ENCODE data around the gene PFDN1.

Gene PFDN1

DNA sequence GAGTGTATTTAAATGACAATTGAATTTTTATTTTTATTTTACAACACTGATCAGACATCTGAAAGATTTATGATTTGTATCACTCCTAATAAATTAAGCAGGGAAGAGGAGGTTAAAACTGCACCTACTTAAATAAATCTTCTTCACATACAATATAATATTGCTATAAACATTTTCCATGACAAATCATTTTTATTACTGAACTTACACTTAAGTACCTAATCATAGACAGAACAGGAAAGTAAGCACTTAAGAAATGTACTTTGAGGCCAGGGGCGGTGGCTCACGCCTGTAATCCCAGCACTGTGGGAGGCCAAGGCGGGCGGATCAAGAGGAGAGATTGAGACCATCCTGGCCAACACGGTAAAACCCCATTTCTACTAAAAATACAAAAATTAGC, 3.8 kb downstream of the PFDN1 start:
- DNase-seq (ENCODE audit: extremely low read depth in 1 of 2, low read depth in 1 of 2): no peak

DNA sequence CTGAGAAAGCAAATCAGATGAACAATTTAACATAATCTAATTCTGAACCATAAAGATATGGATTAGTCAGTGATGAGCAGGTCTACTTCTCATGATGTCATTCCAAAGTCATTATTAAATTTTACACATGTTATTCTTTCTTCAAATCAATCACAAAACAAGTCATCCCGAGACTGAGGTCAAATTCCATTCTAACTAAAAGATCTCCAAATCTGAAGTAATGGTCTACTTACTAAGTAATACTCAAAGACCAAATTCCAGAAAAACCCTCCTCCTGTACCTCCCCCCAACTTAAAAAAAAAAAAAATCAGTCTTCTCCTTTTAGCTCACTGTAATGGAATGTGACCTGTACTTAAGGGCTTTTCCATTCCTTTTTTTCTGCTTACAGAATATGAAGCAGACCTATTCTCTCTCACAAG, 4.7 kb downstream of the PFDN1 start:
- no peak for DNase-seq (ENCODE audit: extremely low read depth in 1 of 2, low read depth in 1 of 2)

DNA sequence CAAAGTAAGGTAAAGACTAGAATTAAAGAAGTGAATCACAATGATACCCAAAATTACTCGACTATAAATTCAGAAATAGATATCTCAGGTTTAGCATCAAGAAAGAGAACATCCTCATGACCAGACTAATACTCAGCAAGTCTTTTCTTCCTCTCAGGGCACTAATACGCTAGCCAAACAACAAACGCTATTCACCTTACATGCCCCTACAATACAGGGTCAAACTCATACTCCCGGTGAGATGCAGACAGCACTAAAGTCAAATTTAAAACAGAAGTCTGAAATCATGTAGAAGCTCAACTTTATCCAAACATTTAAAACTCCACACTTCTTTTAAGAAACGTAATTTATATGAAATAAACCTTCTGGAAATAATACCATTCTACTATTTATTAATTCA, 5.6 kb downstream of the PFDN1 start:
- DNase-seq (ENCODE audit: extremely low read depth in 1 of 2, low read depth in 1 of 2): no peak

DNA sequence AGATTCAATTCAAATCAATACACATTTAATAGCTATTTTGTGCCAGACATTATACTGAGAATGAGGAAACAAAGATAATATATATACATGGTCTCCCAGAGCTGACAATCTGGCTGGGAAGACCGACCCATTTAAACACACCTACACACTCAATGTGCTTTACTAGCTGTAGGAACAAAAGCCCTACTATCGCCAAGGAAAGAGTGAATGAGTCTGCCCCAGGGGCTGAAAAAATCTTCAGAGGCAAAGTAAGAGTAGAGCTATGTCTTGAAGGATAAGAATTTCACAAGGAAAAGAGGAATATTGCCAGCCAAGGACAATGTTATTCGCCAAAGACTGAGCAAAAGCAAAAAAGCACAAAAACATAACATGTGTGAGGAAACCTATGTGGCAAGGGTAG, 6.6 kb downstream of the PFDN1 start:
- DNase-seq (ENCODE audit: extremely low read depth in 1 of 2, low read depth in 1 of 2): no peak

DNA sequence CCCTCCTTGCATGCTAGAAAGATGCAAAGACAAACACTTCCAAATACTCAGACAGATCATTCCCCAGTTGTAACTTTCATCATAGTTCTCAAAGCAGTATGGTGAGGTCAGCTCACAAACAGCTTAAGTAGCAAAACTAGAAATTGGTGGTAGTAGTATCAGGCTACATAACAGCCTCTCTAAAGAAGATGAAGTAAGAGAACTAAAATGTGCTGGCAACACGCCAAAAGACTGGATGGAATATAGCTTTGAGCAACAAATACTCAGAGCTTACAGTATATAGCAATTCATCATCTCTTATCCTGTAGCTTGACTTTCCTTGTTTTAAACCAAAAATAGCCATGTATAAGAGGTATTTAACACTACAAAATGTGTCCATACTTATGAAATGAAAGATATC, 7.5 kb downstream of the PFDN1 start:
- no peak for DNase-seq (ENCODE audit: extremely low read depth in 1 of 2, low read depth in 1 of 2)

DNA sequence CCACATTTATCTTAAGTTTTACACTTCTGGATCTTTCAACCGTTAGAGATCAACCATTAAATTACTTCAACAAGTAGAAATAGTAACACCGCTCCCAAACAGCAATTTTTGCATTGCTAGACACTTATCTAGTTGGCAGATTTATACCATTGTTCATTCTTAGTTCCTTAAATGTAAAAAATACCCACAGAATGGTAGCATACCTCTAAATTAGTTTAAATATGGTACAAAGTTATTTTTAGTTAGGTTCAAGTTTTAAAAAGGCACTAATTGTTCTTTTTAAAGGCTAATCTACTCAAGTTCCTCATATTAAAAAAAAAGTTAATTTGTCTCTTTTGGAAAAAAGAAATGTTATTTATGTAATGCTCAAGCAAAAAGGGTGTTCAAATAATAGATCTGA, 8.1 kb downstream of the PFDN1 start:
- DNase-seq (ENCODE audit: extremely low read depth in 1 of 2, low read depth in 1 of 2): no peak

DNA sequence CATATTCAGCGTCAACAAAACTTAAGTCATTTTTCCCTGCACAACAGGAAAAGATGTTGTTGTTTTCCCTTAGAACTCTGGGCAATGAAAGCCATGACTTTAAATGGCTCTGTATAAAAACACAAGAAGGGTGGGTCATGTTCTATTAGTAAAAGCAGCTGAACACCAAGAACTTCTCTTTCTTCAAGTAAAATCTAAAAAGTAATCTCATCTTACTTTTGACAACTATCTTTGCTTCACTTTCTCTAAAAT, 9.1 kb downstream of the PFDN1 start:
- no peak for DNase-seq (ENCODE audit: extremely low read depth in 1 of 2, low read depth in 1 of 2)

DNA sequence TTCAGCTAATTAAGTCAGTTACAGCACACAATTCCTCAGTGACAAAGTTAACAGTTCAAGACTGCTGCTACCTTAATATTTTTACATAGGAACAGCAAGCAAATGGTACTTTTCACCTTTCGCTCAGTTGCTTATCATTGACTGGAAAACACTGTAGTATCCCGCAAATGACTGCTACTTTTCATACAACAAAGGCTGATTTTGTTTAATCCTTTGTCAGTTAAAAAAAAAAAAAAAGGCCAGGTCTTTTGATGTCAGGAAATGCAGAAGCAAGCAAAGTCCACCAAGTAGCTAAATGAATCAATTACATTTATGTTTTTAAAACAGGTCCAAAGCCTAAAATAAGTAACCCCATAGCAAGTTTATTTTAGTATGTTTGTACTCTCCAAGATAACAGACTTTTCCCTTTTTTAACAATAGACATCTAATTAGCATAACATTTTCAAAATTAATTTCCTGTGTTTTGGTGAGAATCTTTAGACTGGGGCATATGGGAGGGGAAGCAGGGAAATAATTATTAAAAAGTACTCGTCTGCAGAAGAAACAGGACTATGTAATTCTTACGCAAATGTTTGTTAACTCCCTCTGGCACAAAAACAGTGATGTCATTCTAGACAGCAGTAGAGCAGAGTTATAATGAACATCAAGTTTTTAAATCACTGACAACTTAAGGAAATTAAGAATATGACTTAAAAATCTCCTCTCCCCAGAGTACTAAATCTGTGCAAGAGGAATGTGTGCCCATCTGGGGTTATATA, 9.6 kb downstream of the PFDN1 start:
- DNase-seq (ENCODE audit: extremely low read depth in 1 of 2, low read depth in 1 of 2): no peak

DNA sequence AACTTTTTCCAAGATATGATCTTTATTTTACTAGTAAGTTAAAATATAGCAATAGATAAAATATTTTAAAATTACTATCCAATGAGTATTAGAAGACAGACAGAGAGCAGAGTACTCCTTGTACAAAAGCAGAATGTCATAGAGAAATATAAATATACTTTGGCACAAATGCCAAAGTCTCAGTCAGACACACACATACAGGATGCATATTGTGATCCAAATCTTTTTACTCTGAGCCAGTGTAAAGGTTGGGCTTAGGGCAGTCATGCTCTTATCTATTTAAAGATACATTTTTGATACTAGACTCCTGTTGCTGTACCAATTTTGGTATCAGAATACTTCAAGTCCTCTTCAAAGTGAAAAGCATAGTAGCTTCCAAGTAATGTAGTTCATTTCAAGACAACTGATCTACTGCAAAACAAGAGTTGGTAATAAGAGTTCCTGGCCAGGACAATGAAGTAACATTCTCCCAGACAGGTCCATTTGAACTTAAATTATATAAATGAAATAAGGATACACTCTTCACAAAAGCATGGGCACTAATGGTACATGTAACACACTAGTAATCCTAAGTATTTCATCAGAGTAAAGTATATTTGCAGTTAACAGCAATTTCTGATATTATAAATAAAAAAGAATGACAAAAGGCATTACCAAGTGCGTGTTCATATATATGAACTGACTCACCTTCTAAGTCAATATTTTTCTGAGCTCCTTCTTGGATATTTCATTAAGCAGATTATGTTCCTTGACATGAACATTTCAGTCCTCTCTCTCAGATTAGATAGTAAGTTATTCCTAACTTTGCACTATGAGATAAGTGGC, 10.5 kb downstream of the PFDN1 start:
- no peak for DNase-seq (ENCODE audit: extremely low read depth in 1 of 2, low read depth in 1 of 2)

DNA sequence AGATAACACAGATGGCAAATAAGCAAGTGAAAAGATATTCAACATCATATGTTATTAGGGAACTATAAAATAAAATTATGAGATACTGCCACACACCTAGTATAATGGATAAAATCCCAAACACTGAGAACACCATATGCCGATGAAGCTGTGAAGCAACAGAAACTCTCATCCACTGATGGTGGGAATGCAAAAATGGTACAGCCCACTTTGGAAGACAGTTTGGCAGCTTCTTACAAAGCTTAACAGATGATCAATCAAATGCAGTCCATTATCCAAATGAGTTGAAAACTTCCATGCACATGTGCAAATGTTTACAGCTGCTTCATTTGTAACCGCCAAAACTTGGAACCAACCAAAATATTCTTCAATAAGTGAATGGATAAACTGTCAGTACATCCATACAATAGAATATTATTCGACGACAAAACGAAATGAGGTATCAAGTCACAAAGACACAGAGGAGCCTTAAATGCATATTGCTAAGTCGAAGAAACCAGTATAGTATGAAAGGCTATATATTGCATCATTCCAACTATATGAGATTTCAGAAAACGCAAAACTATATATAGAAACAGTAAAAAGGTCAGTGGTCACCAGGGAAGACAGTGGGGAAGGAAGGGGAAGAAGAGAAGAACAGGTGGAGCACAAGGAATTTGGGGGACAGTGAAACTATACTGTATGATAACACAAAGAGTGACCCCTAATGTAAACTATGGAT, 14.9 kb downstream of the PFDN1 start:
- no peak for DNase-seq (ENCODE audit: extremely low read depth in 1 of 2, low read depth in 1 of 2)

DNA sequence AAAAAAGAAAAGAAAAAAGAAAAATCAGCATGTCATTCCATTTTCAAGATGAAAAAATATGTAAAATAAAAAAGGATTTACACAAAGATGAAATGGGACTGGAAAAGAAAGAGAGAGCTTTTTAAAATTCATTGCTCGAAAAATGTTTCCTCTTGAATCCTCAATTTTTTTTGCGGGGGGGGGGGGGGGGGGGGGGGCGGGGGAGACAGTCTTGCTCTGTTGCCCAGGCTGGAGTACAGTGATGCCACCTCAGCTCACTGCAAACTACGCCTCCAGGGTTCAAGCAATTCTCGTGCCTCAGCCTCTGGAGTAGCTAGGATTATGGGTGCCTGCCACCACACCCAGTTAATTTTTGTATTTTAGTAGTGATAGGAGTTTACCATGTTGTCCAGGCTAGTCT, 16.5 kb downstream of the PFDN1 start:
- no peak for DNase-seq (ENCODE audit: extremely low read depth in 1 of 2, low read depth in 1 of 2)

DNA sequence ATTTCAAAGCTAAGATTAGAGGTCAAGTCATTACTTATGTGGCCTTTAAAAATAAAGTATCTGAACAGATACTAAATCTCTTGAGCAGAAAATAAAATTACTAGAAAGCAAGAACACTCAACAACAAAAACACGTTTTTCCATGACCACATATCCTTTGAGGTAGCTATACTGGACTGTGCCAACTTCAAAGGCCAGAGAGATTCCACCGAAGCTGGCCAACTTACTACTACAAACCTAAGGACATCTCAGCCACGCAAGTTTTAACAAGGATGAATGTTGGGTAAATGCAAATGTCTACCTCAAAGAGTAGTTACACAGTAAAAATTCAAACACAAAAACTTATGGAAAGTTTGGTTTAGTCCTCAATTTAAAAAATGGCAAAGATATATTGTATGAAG, 18.9 kb downstream of the PFDN1 start:
- DNase-seq (ENCODE audit: extremely low read depth in 1 of 2, low read depth in 1 of 2): no peak

DNA sequence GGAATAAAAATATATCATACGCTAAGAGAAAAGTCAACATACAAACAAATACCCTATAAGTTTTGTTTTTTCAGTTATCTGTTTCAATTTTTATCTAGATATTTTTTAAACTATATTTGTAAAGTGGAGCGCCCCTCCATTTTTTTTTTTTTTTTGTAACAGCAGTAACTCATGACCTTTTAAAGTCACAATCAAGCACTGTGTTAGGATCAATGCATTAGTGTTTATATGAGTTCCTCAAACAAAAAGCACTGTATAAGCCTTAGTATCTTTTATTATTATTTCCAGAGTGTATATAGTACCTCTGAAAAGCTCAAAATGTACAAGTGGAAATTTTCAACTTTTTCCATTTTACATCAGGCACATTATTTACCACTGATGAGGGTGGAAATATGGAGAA, 20.6 kb downstream of the PFDN1 start:
- DNase-seq (ENCODE audit: extremely low read depth in 1 of 2, low read depth in 1 of 2): no peak

DNA sequence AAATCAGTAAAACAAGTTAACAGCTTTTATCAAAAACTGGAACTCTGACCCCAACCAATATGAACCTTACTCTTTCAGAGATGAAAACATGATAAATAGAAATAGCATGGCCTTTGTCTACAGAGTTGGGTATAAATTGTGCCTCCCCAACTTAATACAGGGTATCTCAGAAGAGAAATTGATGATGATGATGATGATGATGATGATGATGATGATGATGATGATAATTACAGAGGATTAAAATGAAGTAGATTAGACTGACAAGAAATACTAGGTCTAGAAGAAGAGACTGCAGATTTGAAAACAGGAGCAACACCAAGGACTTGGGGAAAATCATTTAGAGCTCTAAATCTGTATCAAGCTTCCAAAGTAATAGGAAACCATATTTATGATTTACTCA, 27.1 kb downstream of the PFDN1 start:
- DNase-seq (ENCODE audit: extremely low read depth in 1 of 2, low read depth in 1 of 2): no peak

DNA sequence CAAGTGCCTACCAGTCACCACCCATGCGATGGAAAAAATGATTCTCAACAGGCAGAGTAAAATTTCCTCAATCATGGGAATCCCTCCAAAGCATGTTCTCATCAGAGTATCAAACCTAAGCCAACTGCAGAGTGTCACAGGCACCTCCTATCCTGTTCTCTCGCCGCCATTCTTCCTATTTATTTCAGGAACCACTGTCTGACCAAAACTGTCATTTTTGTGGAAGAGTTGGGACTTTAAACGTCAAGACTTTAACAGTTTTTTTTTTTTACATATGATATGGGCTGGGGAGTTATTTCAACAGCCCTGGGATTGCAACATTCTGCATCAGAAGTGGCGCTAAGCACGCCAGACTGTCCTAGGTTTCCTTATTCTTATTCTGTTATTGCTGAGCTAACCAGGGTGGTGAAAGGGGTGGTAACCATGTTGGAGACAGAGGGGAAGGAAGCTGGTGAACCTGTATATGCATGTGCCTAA, 29.5 kb downstream of the PFDN1 start:
- DNase-seq (ENCODE audit: extremely low read depth in 1 of 2, low read depth in 1 of 2): no peak

DNA sequence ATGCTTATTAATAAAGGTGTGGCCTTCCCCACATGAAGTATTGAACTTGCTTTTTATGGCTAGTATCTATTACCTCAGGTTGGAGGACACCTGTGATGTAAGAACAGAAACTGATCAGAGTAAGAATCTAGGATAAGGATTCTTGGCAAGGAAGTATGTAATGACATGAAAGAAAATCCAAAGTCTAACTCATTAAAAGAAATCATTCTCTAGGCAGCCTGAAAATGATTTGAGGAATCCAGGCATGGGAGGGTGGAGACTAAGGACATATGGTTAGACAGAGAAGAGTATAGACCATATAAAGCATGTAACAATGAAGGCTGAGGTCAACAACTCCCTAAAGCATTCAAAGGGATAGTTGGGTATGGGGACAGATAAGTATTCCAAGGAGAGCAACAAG, 32.9 kb downstream of the PFDN1 start:
- no peak for DNase-seq (ENCODE audit: extremely low read depth in 1 of 2, low read depth in 1 of 2)

DNA sequence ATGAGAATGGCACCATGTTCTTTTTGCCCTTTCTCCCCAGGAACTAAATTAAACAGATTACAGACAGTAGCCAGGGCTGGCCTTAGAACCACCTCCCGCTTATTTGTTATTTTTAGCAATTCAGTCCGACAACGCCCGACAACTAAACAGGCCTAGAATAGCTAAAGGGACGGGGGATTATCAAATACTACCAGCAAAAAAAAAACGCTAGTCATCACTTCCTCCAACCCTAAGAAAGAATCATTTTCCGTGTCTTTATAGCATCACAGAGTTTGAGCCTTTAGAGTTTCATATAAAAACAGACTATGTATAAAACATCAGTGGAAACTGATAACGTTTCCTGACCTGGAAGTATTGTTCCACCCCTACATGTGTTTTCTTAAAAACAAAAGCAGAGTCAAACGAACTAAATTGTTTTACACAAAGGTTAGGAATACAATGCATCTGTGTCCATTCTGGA, 35.3 kb downstream of the PFDN1 start:
- DNase-seq (ENCODE audit: extremely low read depth in 1 of 2, low read depth in 1 of 2): no peak

DNA sequence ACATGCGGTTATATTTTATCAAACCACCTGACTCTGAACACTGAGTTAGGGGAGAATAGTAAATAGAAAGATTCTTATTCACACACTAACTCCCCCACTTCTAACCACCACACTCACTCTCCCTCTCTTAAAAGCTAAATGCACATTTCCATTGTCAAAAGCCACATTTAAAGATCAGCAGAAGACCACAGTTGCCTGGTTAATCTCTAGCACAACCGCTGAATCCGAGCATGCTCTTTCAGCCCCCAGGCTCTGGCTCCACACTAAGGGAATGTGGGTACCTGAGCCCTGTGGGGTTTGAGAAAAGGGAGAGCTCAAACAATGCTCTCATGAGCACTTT, 35.7 kb downstream of the PFDN1 start:
- DNase-seq (ENCODE audit: extremely low read depth in 1 of 2, low read depth in 1 of 2): no peak

DNA sequence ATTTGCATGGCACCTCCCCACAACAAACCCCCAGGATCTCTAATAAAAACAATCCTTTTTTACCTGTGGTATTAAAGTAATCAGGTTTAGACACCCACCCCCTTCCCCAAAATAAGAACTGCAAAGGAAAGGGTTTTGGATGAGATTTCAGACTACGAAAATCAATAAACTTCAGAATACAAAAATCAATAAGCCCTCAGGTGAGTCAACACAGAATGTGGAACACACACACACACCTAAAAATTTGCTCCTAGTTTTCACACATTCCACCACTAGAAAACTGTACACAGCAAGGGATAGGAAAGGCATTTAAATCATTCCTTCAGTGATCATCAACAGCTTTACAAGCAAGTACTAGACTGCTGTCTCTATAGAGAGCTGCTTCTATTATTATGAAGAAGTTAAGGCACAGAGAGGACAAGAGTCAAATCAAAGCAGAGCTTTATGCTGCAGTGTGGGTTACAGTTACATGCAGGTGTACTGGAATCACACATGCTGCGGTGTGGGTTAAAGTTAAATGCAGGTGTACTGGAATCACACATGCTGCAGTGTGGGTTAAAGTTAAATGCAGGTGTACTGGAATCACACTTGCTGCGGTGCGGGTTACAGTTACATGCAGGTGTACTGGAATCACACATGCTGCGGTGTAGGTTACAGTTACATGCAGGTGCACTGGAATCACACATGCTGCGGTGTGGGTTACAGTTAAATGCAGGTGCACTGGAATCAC, 36.3 kb downstream of the PFDN1 start:
- no peak for DNase-seq (ENCODE audit: extremely low read depth in 1 of 2, low read depth in 1 of 2)

DNA sequence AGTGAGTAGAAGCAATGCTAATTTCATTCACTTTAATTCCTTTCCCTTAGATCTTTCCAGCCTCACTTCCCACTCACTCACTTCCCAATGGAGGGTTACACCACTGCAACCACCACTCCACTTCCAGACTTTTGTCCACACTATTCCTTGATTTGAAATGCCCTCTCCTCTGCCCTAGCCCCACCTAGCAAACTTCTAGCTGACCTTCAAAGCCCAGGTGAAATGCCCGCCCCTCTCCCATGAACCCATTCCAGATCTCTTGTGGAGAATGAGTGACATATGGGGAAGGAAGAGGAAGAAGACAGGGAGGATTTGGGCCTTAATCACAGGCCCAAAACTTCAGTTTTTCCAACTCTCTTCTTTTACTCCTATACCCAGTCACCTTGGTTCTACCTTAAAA, 37.1 kb downstream of the PFDN1 start:
- no peak for DNase-seq (ENCODE audit: extremely low read depth in 1 of 2, low read depth in 1 of 2)

DNA sequence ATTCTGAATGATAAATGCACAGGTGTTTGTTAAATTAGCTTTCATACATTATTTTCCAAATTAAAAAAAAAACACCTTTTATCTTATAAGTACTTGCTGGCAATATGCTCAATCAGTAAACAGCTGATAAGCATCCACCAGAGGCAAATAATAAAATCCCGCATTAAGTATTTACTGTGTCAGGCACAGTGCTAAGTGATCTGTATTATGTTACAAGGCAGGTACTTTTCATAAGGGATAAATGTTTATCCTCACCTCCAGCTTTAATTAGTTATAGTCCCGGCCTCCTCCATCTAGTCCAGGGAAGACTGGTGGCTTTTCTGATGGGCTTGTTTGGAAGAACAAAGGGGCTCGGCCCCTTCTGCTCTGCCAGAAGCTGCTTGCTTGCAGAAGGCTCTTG, 40.1 kb downstream of the PFDN1 start:
- DNase-seq (ENCODE audit: extremely low read depth in 1 of 2, low read depth in 1 of 2): no peak
